SK-N-SH treated with all-trans-retinoic acid at 6 μM for 48 hours (cell line): Measurements from ENCODE around the gene TESK1.

Experiments
- ATAC-seq: fragments of 200-7000 bp; cut with Tn5 transposase; 3 replicates; pipeline ENCODE4 v1.9.1; 2020; ENCODE audit warnings: mild to moderate bottlenecking, moderate library complexity
- ARNTL ChIP-seq: fragments of 450-650 bp; formaldehyde crosslinking; IDR thresholded peaks from 2 replicates; pipeline ENCODE4 v1.5.0; 2020; ENCODE audit warnings: low read depth, mild to moderate bottlenecking, moderate library complexity, borderline replicate concordance
- CSDC2 ChIP-seq: fragments of 250-450 bp; sonication (Bioruptor Pico); IDR thresholded peaks from 2 replicates; pipeline ENCODE4 v1.5.0; 2020; ENCODE audit warnings: mild to moderate bottlenecking, moderate library complexity
- ESRRG ChIP-seq: fragments of 250-450 bp; sonication (Bioruptor Pico); IDR thresholded peaks from 2 replicates; pipeline ENCODE4 v1.6.1; 2021; ENCODE audit warnings: mild to moderate bottlenecking
- GLIS3 ChIP-seq: fragments of 250-450 bp; sonication (Bioruptor Pico); IDR thresholded peaks from 2 replicates; pipeline ENCODE4 v1.5.0; 2020; ENCODE audit warnings: mild to moderate bottlenecking, moderate library complexity
- OSR1 ChIP-seq: fragments of 250-450 bp; sonication (Bioruptor Pico); IDR thresholded peaks from 2 replicates; pipeline ENCODE4 v1.8.0; 2022; ENCODE audit warnings: moderate library complexity, mild to moderate bottlenecking, inconsistent platforms
- SNAI2 ChIP-seq: fragments of 250-450 bp; sonication (Bioruptor Pico); IDR thresholded peaks from 2 replicates; pipeline ENCODE4 v1.5.0; 2020; ENCODE audit warnings: mild to moderate bottlenecking, moderate library complexity
- TCF4 ChIP-seq: fragments of 250-450 bp; sonication (Bioruptor Pico); IDR thresholded peaks from 2 replicates; pipeline ENCODE4 v1.8.0; 2021; ENCODE audit warnings: mild to moderate bottlenecking, moderate library complexity, borderline replicate concordance
- TOX ChIP-seq: fragments of 250-450 bp; sonication (Bioruptor Pico); IDR thresholded peaks from 2 replicates; pipeline ENCODE4 v1.8.0; 2021; ENCODE audit warnings: mild to moderate bottlenecking, moderate library complexity, borderline replicate concordance
- ZC3H10 ChIP-seq: fragments of 250-450 bp; sonication (Bioruptor Pico); IDR thresholded peaks from 2 replicates; pipeline ENCODE4 v1.5.1; 2021; ENCODE audit warnings: mild to moderate bottlenecking, moderate library complexity
- ZFP3 ChIP-seq: fragments of 250-450 bp; sonication (Bioruptor Pico); IDR thresholded peaks from 2 replicates; pipeline ENCODE4 v1.5.0; 2020; ENCODE audit warnings: mild to moderate bottlenecking, moderate library complexity
- ZFP30 ChIP-seq: fragments of 450-650 bp; formaldehyde crosslinking; IDR thresholded peaks from 2 replicates; pipeline ENCODE4 v1.5.0; 2022; ENCODE audit warnings: mild to moderate bottlenecking, moderate library complexity
- ZNF565 ChIP-seq: fragments of 450-650 bp; formaldehyde crosslinking; conservative IDR thresholded peaks from 2 replicates; pipeline ENCODE4 v1.5.0; 2020; ENCODE audit warnings: low read depth, mild to moderate bottlenecking, moderate library complexity
- ZNF70 ChIP-seq: fragments of 450-650 bp; formaldehyde crosslinking; IDR thresholded peaks from 2 replicates; pipeline ENCODE4 v1.5.0; 2020; ENCODE audit warnings: mild to moderate bottlenecking, moderate library complexity
- TF ChIP-seq, protein P1 (sequence below): fragments of 250-450 bp; sonication (Bioruptor Pico); IDR thresholded peaks from 2 replicates; pipeline ENCODE4 v1.5.1; 2020; ENCODE audit warnings: low read depth, mild to moderate bottlenecking, moderate library complexity
- TF ChIP-seq, protein P2 (sequence below): fragments of 250-450 bp; sonication (Bioruptor Pico); IDR thresholded peaks from 2 replicates; pipeline ENCODE4 v1.8.0; 2020; ENCODE audit warnings: mild to moderate bottlenecking, moderate library complexity, borderline replicate concordance
- TF ChIP-seq, protein P3 (sequence below): fragments of 250-450 bp; sonication (Bioruptor Pico); IDR thresholded peaks from 2 replicates; pipeline ENCODE4 v1.5.1; 2021; ENCODE audit warnings: mild to moderate bottlenecking, moderate library complexity
- TF ChIP-seq, protein P4 (sequence below): fragments of 250-450 bp; sonication (Bioruptor Pico); IDR thresholded peaks from 2 replicates; pipeline ENCODE4 v1.8.0; 2021; ENCODE audit warnings: low read depth, mild to moderate bottlenecking, moderate library complexity, borderline replicate concordance
- TF ChIP-seq, protein P5 (sequence below): fragments of 250-450 bp; sonication (Bioruptor Pico); IDR thresholded peaks from 2 replicates; pipeline ENCODE4 v1.5.0; 2020; ENCODE audit warnings: mild to moderate bottlenecking, moderate library complexity

The TESK1 gene, protein sequence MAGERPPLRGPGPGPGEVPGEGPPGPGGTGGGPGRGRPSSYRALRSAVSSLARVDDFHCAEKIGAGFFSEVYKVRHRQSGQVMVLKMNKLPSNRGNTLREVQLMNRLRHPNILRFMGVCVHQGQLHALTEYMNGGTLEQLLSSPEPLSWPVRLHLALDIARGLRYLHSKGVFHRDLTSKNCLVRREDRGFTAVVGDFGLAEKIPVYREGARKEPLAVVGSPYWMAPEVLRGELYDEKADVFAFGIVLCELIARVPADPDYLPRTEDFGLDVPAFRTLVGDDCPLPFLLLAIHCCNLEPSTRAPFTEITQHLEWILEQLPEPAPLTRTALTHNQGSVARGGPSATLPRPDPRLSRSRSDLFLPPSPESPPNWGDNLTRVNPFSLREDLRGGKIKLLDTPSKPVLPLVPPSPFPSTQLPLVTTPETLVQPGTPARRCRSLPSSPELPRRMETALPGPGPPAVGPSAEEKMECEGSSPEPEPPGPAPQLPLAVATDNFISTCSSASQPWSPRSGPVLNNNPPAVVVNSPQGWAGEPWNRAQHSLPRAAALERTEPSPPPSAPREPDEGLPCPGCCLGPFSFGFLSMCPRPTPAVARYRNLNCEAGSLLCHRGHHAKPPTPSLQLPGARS

DNA sequence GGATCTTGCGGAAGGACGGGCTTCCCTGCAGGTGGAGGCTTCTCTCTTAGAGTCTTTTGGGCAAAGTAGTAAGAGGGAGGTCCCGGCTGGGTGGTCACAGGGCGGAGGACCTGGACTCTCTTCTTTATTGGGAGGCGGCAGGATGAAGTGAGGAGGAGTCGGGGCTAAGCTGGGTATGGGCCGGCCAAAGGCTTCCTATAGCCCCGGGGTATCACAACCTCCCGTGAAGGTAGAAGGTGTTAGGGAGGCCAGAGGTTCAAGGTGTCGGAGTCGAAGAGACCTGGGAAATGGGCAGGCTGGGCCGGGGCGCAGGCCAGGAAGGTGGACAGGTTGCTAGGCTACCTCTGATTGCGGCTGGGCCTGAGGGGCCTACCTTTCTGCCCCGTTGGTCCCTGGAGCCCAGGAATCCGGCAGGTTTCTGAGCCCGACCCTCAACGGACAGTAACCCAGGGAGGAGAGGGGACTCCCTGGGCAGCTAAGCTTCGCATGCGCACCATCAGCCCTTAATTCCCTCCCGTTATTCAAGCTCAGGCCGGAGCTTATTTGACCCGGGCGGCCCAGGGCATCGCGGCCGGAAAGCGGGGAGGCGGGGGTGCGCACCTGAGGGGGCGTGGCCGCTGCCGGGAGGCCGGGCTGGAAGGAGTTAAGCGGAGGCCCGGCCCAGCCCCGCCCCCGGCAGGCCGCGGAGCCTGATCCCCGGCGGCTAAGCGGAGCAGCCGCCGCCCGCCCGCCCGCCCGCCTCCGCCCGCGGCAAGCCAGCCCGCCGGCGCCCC, at the start of gene TESK1:
TSS of gene TESK1 (plus strand) at position 685 of the 773 bp plus-strand sequence. CDS start 358 bp downstream, outside the sequence.
- peak; percentile 45 for ATAC-seq
- no peak for TF ChIP-seq CSDC2 (CRISPR knock-in tag)

DNA sequence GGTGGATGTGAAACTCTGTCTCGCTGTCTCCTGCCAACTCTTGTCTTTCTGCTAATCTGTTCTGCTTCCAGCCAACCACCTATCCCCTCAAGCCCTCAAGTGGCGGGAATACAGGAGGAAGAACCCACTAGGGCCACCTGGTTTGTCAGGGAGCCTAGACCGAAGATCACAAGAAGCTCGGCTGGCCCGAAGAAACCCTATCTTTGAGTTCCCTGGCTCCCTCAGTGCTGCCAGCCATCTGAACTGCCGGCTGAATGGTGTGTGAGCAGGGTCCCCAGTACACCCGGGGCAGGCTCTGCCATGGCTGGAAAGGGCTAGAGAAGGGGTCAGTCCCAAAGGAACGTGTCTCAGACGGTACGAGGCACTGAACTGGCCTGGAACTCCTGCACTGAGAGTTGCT, 49.2 kb upstream of the TESK1 start:
- TF ChIP-seq ZFP30 = no peak
- TF ChIP-seq ESRRG (CRISPR knock-in tag) = no peak
- no peak for TF ChIP-seq SNAI2 (CRISPR knock-in tag)
- TF ChIP-seq, protein P1, sequence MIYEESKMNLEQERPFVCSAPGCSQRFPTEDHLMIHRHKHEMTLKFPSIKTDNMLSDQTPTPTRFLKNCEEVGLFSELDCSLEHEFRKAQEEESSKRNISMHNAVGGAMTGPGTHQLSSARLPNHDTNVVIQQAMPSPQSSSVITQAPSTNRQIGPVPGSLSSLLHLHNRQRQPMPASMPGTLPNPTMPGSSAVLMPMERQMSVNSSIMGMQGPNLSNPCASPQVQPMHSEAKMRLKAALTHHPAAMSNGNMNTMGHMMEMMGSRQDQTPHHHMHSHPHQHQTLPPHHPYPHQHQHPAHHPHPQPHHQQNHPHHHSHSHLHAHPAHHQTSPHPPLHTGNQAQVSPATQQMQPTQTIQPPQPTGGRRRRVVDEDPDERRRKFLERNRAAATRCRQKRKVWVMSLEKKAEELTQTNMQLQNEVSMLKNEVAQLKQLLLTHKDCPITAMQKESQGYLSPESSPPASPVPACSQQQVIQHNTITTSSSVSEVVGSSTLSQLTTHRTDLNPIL (CRISPR knock-in tag) = no peak
- no peak for TF ChIP-seq ZNF565 (CRISPR knock-in tag)
- TF ChIP-seq ARNTL = no peak
- TF ChIP-seq, protein P2, sequence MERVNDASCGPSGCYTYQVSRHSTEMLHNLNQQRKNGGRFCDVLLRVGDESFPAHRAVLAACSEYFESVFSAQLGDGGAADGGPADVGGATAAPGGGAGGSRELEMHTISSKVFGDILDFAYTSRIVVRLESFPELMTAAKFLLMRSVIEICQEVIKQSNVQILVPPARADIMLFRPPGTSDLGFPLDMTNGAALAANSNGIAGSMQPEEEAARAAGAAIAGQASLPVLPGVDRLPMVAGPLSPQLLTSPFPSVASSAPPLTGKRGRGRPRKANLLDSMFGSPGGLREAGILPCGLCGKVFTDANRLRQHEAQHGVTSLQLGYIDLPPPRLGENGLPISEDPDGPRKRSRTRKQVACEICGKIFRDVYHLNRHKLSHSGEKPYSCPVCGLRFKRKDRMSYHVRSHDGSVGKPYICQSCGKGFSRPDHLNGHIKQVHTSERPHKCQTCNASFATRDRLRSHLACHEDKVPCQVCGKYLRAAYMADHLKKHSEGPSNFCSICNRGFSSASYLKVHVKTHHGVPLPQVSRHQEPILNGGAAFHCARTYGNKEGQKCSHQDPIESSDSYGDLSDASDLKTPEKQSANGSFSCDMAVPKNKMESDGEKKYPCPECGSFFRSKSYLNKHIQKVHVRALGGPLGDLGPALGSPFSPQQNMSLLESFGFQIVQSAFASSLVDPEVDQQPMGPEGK (CRISPR knock-in tag) = no peak
- TF ChIP-seq ZNF70 = no peak
- TF ChIP-seq GLIS3 (CRISPR knock-in tag) = no peak
- no peak for TF ChIP-seq ZC3H10 (CRISPR knock-in tag)
- TF ChIP-seq, protein P3, sequence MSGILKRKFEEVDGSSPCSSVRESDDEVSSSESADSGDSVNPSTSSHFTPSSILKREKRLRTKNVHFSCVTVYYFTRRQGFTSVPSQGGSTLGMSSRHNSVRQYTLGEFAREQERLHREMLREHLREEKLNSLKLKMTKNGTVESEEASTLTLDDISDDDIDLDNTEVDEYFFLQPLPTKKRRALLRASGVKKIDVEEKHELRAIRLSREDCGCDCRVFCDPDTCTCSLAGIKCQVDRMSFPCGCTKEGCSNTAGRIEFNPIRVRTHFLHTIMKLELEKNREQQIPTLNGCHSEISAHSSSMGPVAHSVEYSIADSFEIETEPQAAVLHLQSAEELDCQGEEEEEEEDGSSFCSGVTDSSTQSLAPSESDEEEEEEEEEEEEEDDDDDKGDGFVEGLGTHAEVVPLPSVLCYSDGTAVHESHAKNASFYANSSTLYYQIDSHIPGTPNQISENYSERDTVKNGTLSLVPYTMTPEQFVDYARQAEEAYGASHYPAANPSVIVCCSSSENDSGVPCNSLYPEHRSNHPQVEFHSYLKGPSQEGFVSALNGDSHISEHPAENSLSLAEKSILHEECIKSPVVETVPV (CRISPR knock-in tag) = no peak
- no peak for ATAC-seq

DNA sequence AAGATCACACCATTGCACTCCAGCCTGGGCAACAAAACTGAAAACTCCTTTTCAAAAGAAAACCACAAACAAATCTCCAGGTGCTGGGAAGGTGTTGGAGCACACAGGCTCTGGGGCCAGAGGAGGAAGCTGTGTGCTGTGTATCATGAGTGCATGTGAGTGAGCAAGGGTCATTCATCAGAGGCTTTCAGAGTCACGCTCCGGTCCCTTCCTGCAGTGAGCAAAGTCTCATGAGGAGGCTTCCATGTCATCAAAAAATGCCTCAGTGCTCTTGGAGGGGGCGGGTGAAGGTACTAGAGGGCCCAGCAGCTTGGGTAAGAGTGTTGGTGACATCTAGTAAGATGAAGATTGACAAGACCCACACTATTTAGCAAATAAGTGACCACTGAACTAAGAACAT, 48.3 kb upstream of the TESK1 start:
- no peak for ATAC-seq
- no peak for TF ChIP-seq ZNF565 (CRISPR knock-in tag)
- no peak for TF ChIP-seq GLIS3 (CRISPR knock-in tag)
- TF ChIP-seq ZFP3 (CRISPR knock-in tag) = no peak
- TF ChIP-seq, protein P4, sequence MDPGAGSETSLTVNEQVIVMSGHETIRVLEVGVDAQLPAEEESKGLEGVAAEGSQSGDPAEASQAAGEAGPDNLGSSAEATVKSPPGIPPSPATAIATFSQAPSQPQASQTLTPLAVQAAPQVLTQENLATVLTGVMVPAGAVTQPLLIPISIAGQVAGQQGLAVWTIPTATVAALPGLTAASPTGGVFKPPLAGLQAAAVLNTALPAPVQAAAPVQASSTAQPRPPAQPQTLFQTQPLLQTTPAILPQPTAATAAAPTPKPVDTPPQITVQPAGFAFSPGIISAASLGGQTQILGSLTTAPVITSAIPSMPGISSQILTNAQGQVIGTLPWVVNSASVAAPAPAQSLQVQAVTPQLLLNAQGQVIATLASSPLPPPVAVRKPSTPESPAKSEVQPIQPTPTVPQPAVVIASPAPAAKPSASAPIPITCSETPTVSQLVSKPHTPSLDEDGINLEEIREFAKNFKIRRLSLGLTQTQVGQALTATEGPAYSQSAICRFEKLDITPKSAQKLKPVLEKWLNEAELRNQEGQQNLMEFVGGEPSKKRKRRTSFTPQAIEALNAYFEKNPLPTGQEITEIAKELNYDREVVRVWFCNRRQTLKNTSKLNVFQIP (CRISPR knock-in tag) = no peak
- TF ChIP-seq ESRRG (CRISPR knock-in tag) = no peak
- TF ChIP-seq, protein P2 (CRISPR knock-in tag) = no peak
- no peak for TF ChIP-seq TOX (CRISPR knock-in tag)
- TF ChIP-seq ZNF70 = no peak
- TF ChIP-seq OSR1 (CRISPR knock-in tag) = no peak
- no peak for TF ChIP-seq TCF4 (CRISPR knock-in tag)
- TF ChIP-seq, protein P5, sequence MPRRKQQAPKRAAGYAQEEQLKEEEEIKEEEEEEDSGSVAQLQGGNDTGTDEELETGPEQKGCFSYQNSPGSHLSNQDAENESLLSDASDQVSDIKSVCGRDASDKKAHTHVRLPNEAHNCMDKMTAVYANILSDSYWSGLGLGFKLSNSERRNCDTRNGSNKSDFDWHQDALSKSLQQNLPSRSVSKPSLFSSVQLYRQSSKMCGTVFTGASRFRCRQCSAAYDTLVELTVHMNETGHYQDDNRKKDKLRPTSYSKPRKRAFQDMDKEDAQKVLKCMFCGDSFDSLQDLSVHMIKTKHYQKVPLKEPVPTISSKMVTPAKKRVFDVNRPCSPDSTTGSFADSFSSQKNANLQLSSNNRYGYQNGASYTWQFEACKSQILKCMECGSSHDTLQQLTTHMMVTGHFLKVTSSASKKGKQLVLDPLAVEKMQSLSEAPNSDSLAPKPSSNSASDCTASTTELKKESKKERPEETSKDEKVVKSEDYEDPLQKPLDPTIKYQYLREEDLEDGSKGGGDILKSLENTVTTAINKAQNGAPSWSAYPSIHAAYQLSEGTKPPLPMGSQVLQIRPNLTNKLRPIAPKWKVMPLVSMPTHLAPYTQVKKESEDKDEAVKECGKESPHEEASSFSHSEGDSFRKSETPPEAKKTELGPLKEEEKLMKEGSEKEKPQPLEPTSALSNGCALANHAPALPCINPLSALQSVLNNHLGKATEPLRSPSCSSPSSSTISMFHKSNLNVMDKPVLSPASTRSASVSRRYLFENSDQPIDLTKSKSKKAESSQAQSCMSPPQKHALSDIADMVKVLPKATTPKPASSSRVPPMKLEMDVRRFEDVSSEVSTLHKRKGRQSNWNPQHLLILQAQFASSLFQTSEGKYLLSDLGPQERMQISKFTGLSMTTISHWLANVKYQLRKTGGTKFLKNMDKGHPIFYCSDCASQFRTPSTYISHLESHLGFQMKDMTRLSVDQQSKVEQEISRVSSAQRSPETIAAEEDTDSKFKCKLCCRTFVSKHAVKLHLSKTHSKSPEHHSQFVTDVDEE = no peak
